ENCODE results near the gene VIP.
"Not testable (repeated sequence)": the region's sequence is repeated elsewhere in the genome, so short reads cannot be mapped to it uniquely, and the experiment has no call there.

Gene VIP

GRCh38 chr6:152750694-152751093 lies at the start of gene VIP:
TSS of gene VIP (plus strand) at chr6:152750797. CDS start at chr6:152752178, 1,381 bp downstream.
- no peak for DNase-seq

GRCh38 chr6:152701081-152701862 lies 49.3 kb upstream of the VIP start:
- no peak for DNase-seq

GRCh38 chr6:152701863-152702401 lies 48.7 kb upstream of the VIP start:
- no peak for DNase-seq

GRCh38 chr6:152703750-152704149 lies 46.8 kb upstream of the VIP start:
- DNase-seq: not testable (repeated sequence)

- DNase-seq: no peak
Observed at GRCh38 chr6:152705327-152705726, 45.3 kb upstream of the VIP start.

GRCh38 chr6:152716322-152716721 lies 34.3 kb upstream of the VIP start:
- no peak for DNase-seq

GRCh38 chr6:152720974-152721373 lies 29.6 kb upstream of the VIP start:
- no peak for DNase-seq

- no peak for DNase-seq
Observed at GRCh38 chr6:152721956-152722355, 28.6 kb upstream of the VIP start.

- DNase-seq: no peak
Observed at GRCh38 chr6:152723398-152723797, 27.2 kb upstream of the VIP start.

- DNase-seq: no peak
Observed at GRCh38 chr6:152726313-152726712, 24.3 kb upstream of the VIP start.

GRCh38 chr6:152727507-152727906 lies 23.1 kb upstream of the VIP start:
- DNase-seq: no peak

- no peak for DNase-seq
Observed at GRCh38 chr6:152734630-152735029, 16.0 kb upstream of the VIP start.

GRCh38 chr6:152736687-152737273 lies 13.8 kb upstream of the VIP start:
- no peak for DNase-seq

GRCh38 chr6:152745509-152746171 lies 5.0 kb upstream of the VIP start:
- no peak for DNase-seq

- no peak for DNase-seq
Observed at GRCh38 chr6:152746172-152746553, 4.4 kb upstream of the VIP start.

- DNase-seq: no peak
Observed at GRCh38 chr6:152748843-152749242, 1.8 kb upstream of the VIP start.

GRCh38 chr6:152749336-152749735 lies 1.3 kb upstream of the VIP start:
- DNase-seq: no peak

- no peak for DNase-seq
Observed at GRCh38 chr6:152765331-152765730, 14.7 kb downstream of the VIP start.

GRCh38 chr6:152769159-152769558 lies 18.6 kb downstream of the VIP start:
- no peak for DNase-seq

- no peak for DNase-seq
Observed at GRCh38 chr6:152769993-152770392, 19.4 kb downstream of the VIP start.

- DNase-seq: no peak
Observed at GRCh38 chr6:152771061-152771687, 20.6 kb downstream of the VIP start.

- DNase-seq: no peak
Observed at GRCh38 chr6:152775428-152775827, 24.8 kb downstream of the VIP start.

- no peak for DNase-seq
Observed at GRCh38 chr6:152776833-152777232, 26.2 kb downstream of the VIP start.
